ENCODE data around the gene ADAMTS13.
"Not testable (repeated sequence)": the region's sequence is repeated elsewhere in the genome, so short reads cannot be mapped to it uniquely, and the experiment has no call there.

The ADAMTS13 gene
- total RNA-seq = 3.4 reads per million, percentile 13 among the genes with 10 or more reads in this experiment

GRCh38 chr9:133421615-133422542 is at the start of gene ADAMTS13:
TSS of gene ADAMTS13 (plus strand) at chr9:133422367. CDS start at chr9:133422444, 77 bp downstream.
- no peak for DNase-seq

DNA sequence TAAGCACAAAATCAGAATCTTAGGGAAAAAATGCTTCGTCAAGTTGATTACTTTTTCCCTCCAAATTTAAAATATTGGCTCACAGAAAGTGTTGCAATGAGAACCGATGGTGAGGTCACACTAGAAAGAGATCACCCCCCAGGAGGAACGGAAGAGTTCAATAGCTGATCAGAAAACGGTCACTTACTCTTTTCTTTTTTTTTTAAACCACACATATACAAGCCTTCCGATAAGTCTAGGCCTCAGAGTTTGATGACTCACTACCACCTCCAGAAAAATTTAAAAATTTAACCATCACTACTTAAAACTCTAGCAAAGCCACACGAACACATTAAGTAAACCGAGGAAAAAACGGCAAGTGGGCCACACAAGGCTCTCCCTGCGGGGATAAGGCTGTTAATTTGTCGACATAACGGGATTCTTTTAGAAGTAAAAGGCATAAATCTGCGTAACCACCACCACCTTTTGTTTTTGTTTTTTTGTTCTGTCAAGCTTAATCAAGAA is 47.5 kb upstream of the ADAMTS13 start:
- DNase-seq = no peak

- DNase-seq = no peak
Measured at GRCh38 chr9:133375116-133375723, 46.9 kb upstream of the ADAMTS13 start.

DNA sequence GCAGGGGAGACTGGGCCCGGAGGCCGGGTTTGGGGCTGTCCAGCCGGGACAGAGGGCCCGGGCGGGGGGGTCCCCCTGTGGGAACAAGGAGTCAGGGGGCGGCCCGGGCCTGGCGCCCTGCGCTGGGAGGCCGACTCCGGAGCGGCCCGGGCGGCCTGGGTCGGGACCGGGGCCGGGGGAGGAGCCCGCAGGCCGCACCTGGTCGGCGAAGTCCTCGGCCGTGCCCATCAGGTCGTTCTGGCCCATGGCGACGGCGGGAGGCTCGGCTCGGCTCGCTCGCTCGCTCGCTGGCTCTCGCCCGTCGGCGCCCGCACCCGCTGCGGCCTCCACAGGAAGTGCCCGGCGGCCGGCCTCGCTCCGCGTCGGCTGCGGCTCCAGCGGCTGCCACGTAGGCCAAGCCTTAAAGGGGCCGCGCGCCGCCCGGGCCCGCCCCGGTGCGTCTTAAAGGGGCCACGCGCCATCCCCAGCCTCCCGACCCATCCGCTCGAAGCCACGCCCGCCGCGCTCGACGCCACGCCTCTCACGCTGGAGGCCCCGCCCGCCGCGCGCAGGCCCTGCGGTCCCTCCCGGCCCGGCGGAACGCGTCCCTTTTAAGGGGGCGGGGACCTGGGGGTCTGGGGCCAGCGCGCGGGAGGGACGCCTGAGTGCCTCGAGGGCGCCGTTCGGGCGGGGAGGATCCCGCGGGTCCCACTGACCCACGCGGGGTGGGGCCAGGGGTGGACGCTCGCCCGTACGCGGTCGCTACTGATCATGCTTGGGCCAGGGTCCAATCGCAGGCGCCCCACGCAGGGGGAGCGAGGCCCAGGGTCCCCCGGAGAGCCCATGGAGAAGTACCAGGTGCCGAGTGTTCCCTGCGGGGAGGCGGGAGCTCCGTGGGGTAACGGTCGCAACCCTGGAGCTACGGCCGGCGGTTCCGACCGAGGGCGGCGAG is 46.2 kb upstream of the ADAMTS13 start, which contains the start of the genes STKLD1 and SURF4:
STKLD1 (plus strand) TSS at position 643 of the 931 bp plus-strand sequence; CDS start at position 751, 108 bp downstream.
SURF4 (minus strand) TSS at position 337 of the 931 bp plus-strand sequence; CDS start at position 246, 91 bp downstream.
- peak; percentile 87 for DNase-seq

DNA sequence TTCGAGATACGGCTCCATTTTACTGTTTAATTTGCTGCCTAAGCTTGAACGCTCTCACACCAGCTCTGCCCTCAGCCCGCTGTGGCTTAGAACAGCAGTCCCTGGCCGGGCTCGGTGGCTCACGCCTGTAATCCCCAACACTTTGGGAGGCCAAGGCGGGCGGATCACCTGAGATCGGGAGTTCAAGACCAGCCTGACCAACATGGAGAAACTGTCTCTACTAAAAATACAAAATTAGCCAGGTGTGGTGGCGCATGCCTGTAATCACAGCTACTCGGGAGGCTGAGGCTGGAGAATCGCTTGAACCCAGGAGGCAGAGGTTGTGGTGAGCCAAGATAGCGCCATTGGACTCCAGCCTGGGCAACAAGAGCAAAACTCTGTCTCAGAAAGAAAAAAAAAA is 44.9 kb upstream of the ADAMTS13 start:
- not testable (repeated sequence) for DNase-seq

GRCh38 chr9:133377721-133378216 is 44.4 kb upstream of the ADAMTS13 start:
- no peak for DNase-seq

- no peak for DNase-seq
Measured at GRCh38 chr9:133378408-133378962, 43.7 kb upstream of the ADAMTS13 start.

DNA sequence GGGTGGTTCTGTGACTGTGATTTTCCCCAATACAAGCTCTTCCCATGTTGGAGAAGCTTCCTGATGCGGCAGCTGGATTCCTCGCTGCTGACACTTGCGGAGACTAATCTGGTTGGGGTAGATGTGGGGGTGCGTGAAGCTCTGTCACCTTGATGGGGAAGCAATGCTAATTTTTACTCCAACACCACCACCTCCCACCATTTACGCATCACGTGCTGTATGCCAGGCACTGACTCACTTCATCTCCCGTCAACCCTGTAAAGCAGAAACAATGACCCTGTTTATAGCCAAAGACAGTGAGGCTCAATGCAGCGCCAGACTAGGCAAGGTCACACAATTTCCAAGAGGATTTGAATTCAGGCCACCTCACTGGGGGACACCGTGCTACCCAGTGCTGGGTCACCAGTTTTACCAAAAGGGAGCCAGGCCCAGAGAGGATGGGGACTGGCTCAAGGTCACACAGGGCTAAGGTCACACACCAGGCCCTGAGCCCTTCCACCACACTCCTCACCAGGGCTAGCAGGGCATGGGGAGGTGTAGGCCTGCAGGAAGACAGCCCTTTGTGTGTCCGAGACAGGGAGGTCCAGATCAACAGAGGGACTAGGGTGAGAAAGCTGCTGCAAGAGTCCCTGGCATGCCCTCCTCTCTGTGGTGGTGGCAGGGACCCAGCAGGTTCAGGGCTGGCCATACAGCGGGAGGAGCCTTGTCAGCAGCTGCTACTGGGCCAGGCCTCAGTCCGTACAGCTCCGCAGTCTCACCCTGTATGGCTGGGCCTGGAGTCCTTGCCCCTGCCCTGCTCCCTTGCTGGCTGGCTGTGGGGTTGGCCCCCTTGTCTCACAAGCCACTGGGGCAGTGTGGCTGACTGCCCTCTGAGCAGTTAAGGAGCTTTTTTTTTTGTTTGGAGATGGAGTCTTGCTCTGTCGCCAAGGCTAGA is 42.7 kb upstream of the ADAMTS13 start:
- DNase-seq = no peak

DNA sequence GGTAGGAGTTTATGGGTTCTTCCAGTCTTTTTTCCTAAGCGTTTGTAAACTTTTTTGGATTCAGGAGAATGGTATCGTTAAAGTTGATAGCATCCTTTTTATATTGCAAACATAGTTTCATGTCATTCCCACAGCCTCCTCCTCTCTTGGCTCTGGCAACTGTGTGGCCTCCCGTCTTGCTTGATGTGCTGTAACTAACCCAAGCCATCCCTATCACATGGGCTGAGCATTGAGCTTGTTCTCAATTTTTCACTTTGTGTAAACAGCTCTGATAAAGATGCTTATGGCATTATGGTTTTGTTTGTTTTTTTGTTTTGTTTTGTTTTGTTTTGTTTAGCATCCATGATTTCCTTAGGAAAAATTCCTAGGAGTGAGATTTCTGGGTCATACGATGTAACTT is 41.4 kb upstream of the ADAMTS13 start:
- no peak for DNase-seq

DNA sequence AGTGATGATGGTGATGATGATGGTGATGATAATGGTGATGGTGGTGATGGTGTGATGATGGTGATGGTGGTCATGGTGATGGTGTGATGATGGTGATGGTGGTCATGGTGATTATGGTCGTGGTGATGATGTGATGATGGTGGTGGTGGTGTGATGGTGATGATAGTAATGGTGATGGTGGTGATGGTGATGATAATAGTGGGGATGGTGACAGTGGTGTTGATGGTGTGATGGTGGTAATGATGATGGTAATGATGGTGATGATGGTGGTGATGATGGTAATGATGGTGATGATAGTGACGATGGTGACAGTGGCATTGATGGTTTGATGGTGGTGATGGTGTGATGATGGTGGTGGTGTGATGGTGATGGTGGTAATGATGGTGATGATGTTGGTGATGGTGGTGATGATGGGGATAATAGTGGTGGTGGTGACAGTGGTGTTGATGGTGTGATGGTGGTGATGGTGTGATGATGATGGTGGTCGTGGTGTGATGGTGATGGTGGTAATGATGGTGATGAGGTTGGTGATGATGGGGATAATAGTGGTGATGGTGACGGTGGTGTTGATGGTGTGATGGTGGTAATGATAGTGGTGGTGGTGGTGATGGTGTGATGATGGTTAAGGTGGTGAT is 39.5 kb upstream of the ADAMTS13 start:
- DNase-seq = no peak

DNA sequence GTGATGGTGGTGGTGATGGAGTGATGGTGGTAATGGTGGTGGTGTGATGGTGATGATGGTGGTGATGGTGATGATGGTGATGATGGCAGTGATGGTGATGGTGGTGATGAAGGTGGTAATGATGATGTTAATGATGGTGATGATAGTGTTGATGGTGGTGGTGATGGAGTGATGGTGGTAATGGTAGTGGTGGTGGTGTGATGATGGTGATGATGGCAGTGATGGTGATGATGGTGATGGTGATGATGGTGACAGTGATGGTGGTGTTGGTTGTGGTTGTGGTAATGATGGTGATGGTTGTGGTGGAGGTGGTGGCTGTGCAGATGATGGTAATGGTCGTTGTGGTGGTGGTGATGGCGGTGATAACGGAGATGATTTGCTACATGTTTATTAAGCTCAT is 38.7 kb upstream of the ADAMTS13 start:
- DNase-seq = no peak

- DNase-seq = no peak
Measured at GRCh38 chr9:133384736-133385321, 37.3 kb upstream of the ADAMTS13 start.

- DNase-seq = no peak
Measured at GRCh38 chr9:133385452-133385851, 36.7 kb upstream of the ADAMTS13 start.

DNA sequence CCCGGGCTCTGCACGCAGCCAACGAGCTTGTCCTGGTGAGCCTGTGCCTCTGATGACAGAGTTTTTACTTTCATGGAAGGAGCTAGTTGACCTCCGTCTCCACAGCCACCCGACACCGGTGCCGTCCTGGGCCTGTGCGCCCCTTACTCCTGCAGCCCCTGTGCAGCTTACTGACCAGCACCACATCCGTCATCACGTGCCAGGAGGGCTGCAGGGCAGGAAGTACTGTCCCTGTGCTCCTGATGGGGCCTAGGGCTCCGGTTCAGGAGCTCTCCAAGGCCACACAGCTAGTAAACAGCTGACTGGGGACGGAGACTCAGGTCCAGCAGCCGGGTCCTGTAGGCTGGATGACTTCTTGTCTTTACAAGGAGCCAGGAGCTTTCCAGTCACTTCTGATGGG is 35.8 kb upstream of the ADAMTS13 start:
- no peak for DNase-seq

DNA sequence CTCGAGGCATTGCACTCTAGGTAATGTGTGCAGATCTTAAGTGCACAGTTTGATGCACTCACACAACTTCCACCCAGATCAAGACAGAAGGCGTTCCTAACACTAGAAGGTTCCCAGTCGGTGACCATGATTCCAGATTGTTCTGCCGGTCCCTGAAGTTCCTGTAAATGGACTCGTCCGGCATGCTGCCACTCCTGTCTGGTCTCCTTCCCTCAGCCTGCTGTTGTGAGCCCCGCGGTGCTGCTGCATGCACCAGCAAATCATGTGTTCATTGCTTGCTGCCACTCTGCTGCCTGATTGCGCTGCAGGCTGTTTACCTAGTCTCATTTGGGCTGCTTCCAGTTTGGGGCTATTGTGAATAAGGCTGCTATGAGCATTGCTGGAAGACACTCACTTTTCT is 34.5 kb upstream of the ADAMTS13 start:
- DNase-seq = no peak

DNA sequence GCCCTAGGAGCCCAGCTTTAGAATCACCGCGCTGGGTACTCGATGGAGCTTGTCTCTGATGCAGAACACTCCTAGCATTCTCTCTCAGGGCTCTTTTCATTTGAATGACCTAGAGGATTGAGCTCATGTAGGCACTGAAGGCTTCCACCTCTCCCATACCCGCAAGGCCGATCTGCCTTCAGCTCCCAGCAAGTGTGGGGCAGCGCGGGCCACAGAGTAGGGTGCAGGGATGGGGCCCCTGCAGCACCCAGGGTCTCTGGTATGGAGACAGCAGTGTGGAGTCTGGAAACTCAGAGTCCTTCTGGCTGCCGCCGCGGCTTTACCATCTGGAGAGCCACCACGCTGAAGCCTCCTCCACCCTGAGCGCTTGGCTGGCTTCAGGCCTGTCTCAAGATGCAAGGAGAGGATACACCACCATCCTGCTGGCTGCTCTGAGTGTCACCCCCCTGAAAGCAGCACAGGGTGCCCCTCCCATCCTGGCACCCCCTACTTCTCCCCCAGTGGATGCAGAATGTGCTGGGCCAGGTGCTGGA is 33.1 kb upstream of the ADAMTS13 start:
- no peak for DNase-seq

DNA sequence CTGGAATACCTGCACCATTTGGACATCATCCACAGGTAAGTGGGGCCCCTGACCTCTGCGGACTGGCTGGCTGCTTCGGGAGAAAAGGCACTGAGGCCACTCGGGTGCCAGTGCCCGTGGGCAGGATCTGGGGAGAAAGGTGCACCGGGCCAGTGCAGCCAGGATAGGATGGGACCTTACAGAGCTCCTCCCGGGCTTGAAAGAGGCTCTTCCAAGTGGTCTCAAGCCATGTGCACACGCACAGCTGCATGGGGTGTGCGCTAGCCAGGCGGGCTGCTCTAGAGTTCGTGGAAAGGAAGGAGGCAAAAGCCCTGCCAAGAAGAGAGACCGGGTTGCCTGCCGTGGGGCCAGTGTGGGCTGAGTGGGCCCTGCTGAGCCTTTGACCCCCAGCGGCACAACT is 32.6 kb upstream of the ADAMTS13 start:
- DNase-seq = no peak

DNA sequence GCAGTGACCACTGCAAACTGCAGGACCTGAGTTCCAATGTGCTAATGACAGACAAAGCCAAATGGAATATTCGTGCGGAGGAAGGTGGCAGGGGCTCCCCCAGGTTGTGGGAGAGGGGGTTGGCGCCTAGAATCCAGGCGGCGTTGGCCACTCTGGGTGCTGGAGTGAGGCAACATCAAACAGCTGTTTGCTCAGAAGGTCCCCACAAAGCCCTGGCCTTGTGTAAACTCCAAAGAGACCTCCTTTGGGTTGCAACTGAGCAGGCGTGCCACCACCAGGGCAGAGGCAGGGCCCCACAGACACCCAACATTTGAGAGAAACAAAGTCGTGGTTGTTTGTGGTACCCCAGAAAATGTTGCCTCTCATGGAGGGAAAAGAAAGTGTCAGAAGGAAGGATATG is 31.5 kb upstream of the ADAMTS13 start:
- DNase-seq = no peak

GRCh38 chr9:133391449-133391848 is 30.7 kb upstream of the ADAMTS13 start:
- DNase-seq = not testable (repeated sequence)
